K562 (cell line): ENCODE results near the gene S100P. TPM values are rescaled to one million over a fixed set of nuclear protein-coding genes. Genes with fewer than 3 reads are reported as not detected.

Experiments
- ATAC-seq: fragments of 200-7000 bp; cut with Tn5 transposase; 3 replicates; pipeline ENCODE4 v1.9.1; 2020; ENCODE audit warnings: moderate library complexity
- BruUV-seq: library from RNA; stranded (reverse); fragments of 400-500 nt; replicated peaks from 2 replicates; lab custom pipeline; 2021; lab: Mats Ljungman, UMichigan
- CTCF ChIA-PET: fragments of 300-600 bp; formaldehyde crosslinking; extraction: SDS; loops from one replicate; lab custom pipeline; 2021; ENCODE audit warnings: low intra/inter-chr PET ratio; lab: Yijun Ruan, JAX
- POLR2A ChIA-PET: fragments of 300-600, 350-650 bp; sonication (Branson Sonifier 250); formaldehyde crosslinking; extraction: SDS; loops from one replicate; lab custom pipeline; 2021; ENCODE audit warnings: antibody characterized with exemption, inconsistent platforms; lab: Yijun Ruan, JAX
- DNase-seq, 4 experiments: peaks; one replicate each; pipeline versions ENCODE4 v3.0.0 to v3.0.0-alpha.2; 2011 to 2018; ENCODE audit warnings: low spot score in 3 of 4, mixed read lengths in 3 of 4; ENCODE audit errors: extremely low read depth in 1 of 4
- FAIRE-seq: peaks from 2 replicates; lab custom pipeline; 2011; peaks lifted over from hg19 to GRCh38; lab: Jason Lieb, UNC
- H2AFZ ChIP-seq: 2 replicates; pipeline ENCODE4 v1.6.0; 2011; ENCODE audit warnings: low read depth, low read length, control low read depth, inconsistent platforms
- H3K27ac ChIP-seq: fragments of 200-600 bp; 3 replicates; pipeline ENCODE4 v1.8.0; 2011; ENCODE audit warnings: low read depth, mild to moderate bottlenecking, control low read depth, inconsistent platforms, low read length, moderate library complexity, mixed read lengths; ENCODE audit errors: extremely low read depth
- H3K27me3 ChIP-seq, 2 experiments: fragments of 300-600 bp in 1 of 2; 2 replicates in 1 of 2; 3 replicates in 1 of 2; pipeline versions ENCODE4 v1.6.0 to v1.8.0; 2011; ENCODE audit warnings: inconsistent platforms in 2 of 2, low read length in 2 of 2, mild to moderate bottlenecking in 1 of 2, mixed read lengths in 1 of 2, moderate library complexity in 1 of 2; ENCODE audit not compliant: control insufficient read depth in 2 of 2, insufficient read depth in 2 of 2
- H3K36me3 ChIP-seq: fragments of 300-600 bp; 3 replicates; pipeline ENCODE4 v1.8.0; 2011; ENCODE audit warnings: mild to moderate bottlenecking, low read length, inconsistent platforms; ENCODE audit not compliant: control insufficient read depth, insufficient read depth
- H3K4me1 ChIP-seq, 2 experiments: fragments of 200-600 bp in 1 of 2; replicated peaks in 1 of 2; 2 replicates in 1 of 2; 3 replicates in 1 of 2; pipeline versions ENCODE4 v1.5.1 to v1.8.0; 2011; ENCODE audit warnings: inconsistent platforms in 2 of 2, low read length in 2 of 2, mild to moderate bottlenecking in 1 of 2, mixed read lengths in 1 of 2, moderate library complexity in 1 of 2; ENCODE audit not compliant: control insufficient read depth in 2 of 2, insufficient read depth in 2 of 2
- H3K4me2 ChIP-seq: 2 replicates; pipeline ENCODE4 v1.6.1; 2011; ENCODE audit warnings: low read length, control low read depth, inconsistent platforms, mixed read lengths; ENCODE audit not compliant: insufficient read depth
- H3K4me3 ChIP-seq: fragments of 200-600 bp; sonication (generic), shearing (Covaris generic); 2 replicates; pipeline ENCODE4 v1.5.1; 2016; ENCODE audit warnings: control low read depth, inconsistent platforms
- H3K79me2 ChIP-seq: fragments of 200-600 bp; 3 replicates; pipeline ENCODE4 v1.8.0; 2011; ENCODE audit warnings: low read length, inconsistent platforms; ENCODE audit not compliant: control insufficient read depth, insufficient read depth
- H3K9ac ChIP-seq, 2 experiments: 2 replicates each; pipeline versions ENCODE4 v1.6.0 to v1.6.1; 2011; ENCODE audit warnings: low read depth in 2 of 2, low read length in 2 of 2, control low read depth in 1 of 2, inconsistent platforms in 1 of 2, mild to moderate bottlenecking in 1 of 2, mixed read lengths in 1 of 2; ENCODE audit not compliant: insufficient read depth in 1 of 2
- H3K9me1 ChIP-seq: one replicate; pipeline ENCODE4 v1.6.0; 2011; ENCODE audit warnings: inconsistent platforms, mild to moderate bottlenecking, low read length, moderate library complexity; ENCODE audit not compliant: control insufficient read depth, insufficient read depth
- H3K9me3 ChIP-seq: replicated peaks from 2 replicates; pipeline ENCODE4 v1.5.1; 2011; ENCODE audit warnings: low read depth, low read length, inconsistent platforms; ENCODE audit not compliant: control insufficient read depth, insufficient read depth
- H4K20me1 ChIP-seq: replicated peaks from 2 replicates; pipeline ENCODE4 v1.6.1; 2011; ENCODE audit warnings: low read length, inconsistent platforms, mixed read lengths; ENCODE audit not compliant: control insufficient read depth, insufficient read depth
- ATF2 ChIP-seq: sonication (generic); formaldehyde crosslinking; IDR thresholded peaks from 2 replicates; pipeline ENCODE4 v1.8.1; 2022; ENCODE audit warnings: missing genetic modification reagents
- CUX1 ChIP-seq: fragments of 200-800 bp; sonication (Bioruptor generic); IDR thresholded peaks from 2 replicates; pipeline ENCODE4 v1.6.1; 2016; ENCODE audit warnings: missing genetic modification characterization, missing compliant biosample characterization
- DIDO1 ChIP-seq: fragments of 450-650 bp; IDR thresholded peaks from 2 replicates; pipeline ENCODE4 v1.6.1; 2016; ENCODE audit warnings: low read depth, missing biosample characterization, missing genetic modification characterization
- ESRRB ChIP-seq: fragments of 250-450 bp; sonication (Bioruptor Pico); IDR thresholded peaks from 2 replicates; pipeline ENCODE4 v1.5.0; 2020; ENCODE audit warnings: mild to moderate bottlenecking, moderate library complexity, borderline replicate concordance
- ETV5 ChIP-seq: sonication (generic); formaldehyde crosslinking; IDR thresholded peaks from 2 replicates; pipeline ENCODE4 v1.4.0; 2020; ENCODE audit warnings: low read depth, mild to moderate bottlenecking, missing genetic modification reagents
- FOXM1 ChIP-seq, 2 experiments: fragments of 450-650 bp in 1 of 2; sonication (generic) in 1 of 2; formaldehyde crosslinking in 1 of 2; IDR thresholded peaks; 2 replicates each; pipeline versions ENCODE4 v1.6.1 to v1.9.0; 2017 to 2022; ENCODE audit warnings: low read depth in 2 of 2, mild to moderate bottlenecking in 2 of 2, missing genetic modification reagents in 1 of 2, moderate library complexity in 1 of 2
- KDM5B ChIP-seq: fragments of 200-600 bp; sonication (generic); IDR thresholded peaks from 2 replicates; pipeline ENCODE4 v1.6.1; 2012; ENCODE audit warnings: low read depth, mild to moderate bottlenecking, moderate library complexity, low read length, control low read depth, inconsistent platforms; ENCODE audit not compliant: insufficient replicate concordance
- MCM3 ChIP-seq: fragments of 450-650 bp; IDR thresholded peaks from 2 replicates; pipeline ENCODE4 v1.6.1; 2016
- RNF2 ChIP-seq: sonication (generic); IDR thresholded peaks from 2 replicates; pipeline ENCODE4 v1.6.1; 2016
- WGBS: fragments of 100-300 bp; shearing (Covaris generic); methylation state at CpG from one replicate; pipeline ENCODE4 v1.1.6; 2016; ENCODE audit warnings: low coverage, mixed read lengths; ENCODE audit not compliant: insufficient coverage; ENCODE audit errors: missing lambda C conversion rate; 5-methylcytosine and 5-hydroxymethylcytosine counted together
- in situ Hi-C: fragments of 300-500 bp; cut with MboI; formaldehyde crosslinking; loops from 4 replicates; pipeline ENCODE4 v1.15.0; 2018; ENCODE audit warnings: inconsistent platforms, mixed read lengths
- intact Hi-C: fragments of 100-400 bp; cut with micrococcal nuclease; formaldehyde crosslinking; loops from 2 replicates; pipeline ENCODE4 v1.14.2; 2022
- polyA plus RNA-seq, 8 experiments: library from polyadenylated mRNA; depleted of rRNA in 4 of 8; stranded (reverse) in 5 of 8; unstranded in 3 of 8; fragments of >200 nt; fragmentation: Nextera tagmentation in 2 of 8; fragmentation: Illumina TruSeq in 1 of 8; extraction: Ambion mirVana in 2 of 8; extraction: Trizol in 1 of 8; gene quantifications; 2 replicates each; pipeline versions ENCODE4 v1.2.1 to v1.2.3, GENCODE V29; 2011 to 2014; ENCODE audit warnings: inconsistent platforms in 1 of 8, missing spikeins in 1 of 8
- total RNA-seq, 7 experiments: library from RNA; depleted of rRNA in 6 of 7; stranded (reverse); fragments of >200 nt in 6 of 7; fragmentation: Illumina TruSeq in 2 of 7; extraction: Trizol in 2 of 7; gene quantifications; 2 replicates each; pipeline versions ENCODE4 v1.2.1 to v1.2.3, GENCODE V29; 2011 to 2021; ENCODE audit warnings: low replicate concordance in 1 of 7

The S100P gene
- total and polyA plus RNA-seq, 9 of the 15 experiments (the other 6 are each of a cell fraction or from before 2014, with no cell fraction given) = 4.1 to 23.8 (median 7.5) TPM

- intact Hi-C loops (loop anchor here (5.0 kb wide), 1 partner anchor 63 kb away; the partner anchor contains the start of gene MRFAP1), in situ Hi-C loops (no loop called here)
- no TSS peak for BruUV-seq
- Histone ChIP-seq H3K27ac (no peak overlapping the region), H3K27me3 (no peaks in the 10 kb centered on the region), H4K20me1 (0 out of 2 replicates have a peak, but pooled peaks cover 5% of the 10 kb centered on the region), H3K4me1 (peaks cover 3 to 25% of the 10 kb centered on the region in 2 experiments; a peak in 4 of 5 replicates), H2AFZ (no peak overlapping the region), H3K4me2 (no peak overlapping the region), H3K9ac (no peak overlapping the region), H3K36me3 (peaks cover 51% of the 10 kb centered on the region), H3K79me2 (peaks cover 64% of the 10 kb centered on the region), H3K9me1 (no peaks in the 10 kb centered on the region), H3K4me3 (no peak overlapping the region), H3K9me3 (no peaks in the 10 kb centered on the region)
- FAIRE-seq = no peak
- no peak for ATAC-seq
- TF ChIP-seq ETV5 (CRISPR knock-in tag) = no peak
- TF ChIP-seq MCM3 = no peak
- no peak for TF ChIP-seq KDM5B
- no peak for TF ChIP-seq ATF2 (CRISPR knock-in tag)
- TF ChIP-seq ESRRB (CRISPR knock-in tag) = no peak
- TF ChIP-seq DIDO1 (tag) = no peak
- TF ChIP-seq CUX1 (CRISPR knock-in tag) = no peak
- TF ChIP-seq FOXM1 (IDR thresholded peaks at IDR 0.05; ENCODE audit: low read depth) = no peak
- no peak for TF ChIP-seq FOXM1 (CRISPR knock-in tag; IDR thresholded peaks at IDR 0.05; ENCODE audit: low read depth)
- TF ChIP-seq RNF2 = no peak
- POLR2A ChIA-PET = no interaction called here
- CTCF ChIA-PET = interaction anchor here (0.6 kb wide), 1 partner anchor 187 kb away, joined by 6 read pairs; no protein-coding TSS in a partner anchor
- WGBS = 96% methylated on average over 2 of the region's 2 CpGs
- DNase-seq = no peak
Measured at GRCh38 chr4:6705646-6706045, 12.0 kb downstream of the S100P start.
